Epithelial cell of proximal tubule (primary cell): ENCODE data around the gene HTRA3. TPM values are rescaled to one million over a fixed set of nuclear protein-coding genes. Genes with fewer than 3 reads are reported as not detected.

Source experiments
- DNase-seq: peaks from one replicate; pipeline ENCODE4 v3.0.0-alpha.2; 2011; ENCODE audit warnings: low read depth
- H3K4me3 ChIP-seq: 2 replicates; pipeline ENCODE4 v1.5.1; 2011; ENCODE audit warnings: low read depth, mild to moderate bottlenecking, low read length
- CTCF ChIP-seq: conservative IDR thresholded peaks from 2 replicates; pipeline ENCODE4 v1.5.1; 2012; ENCODE audit warnings: low read depth, mild to moderate bottlenecking, low read length
- total RNA-seq: library from RNA; depleted of rRNA; stranded (reverse); fragments of >200 nt; gene quantifications from 2 replicates; pipeline ENCODE4 v1.2.3, GENCODE V29; 2015

Gene HTRA3
- total RNA-seq, 1 donor from 2014 or later: 1.2 TPM

- DNase-seq: no peak
- TF ChIP-seq CTCF: no peak
- H3K4me3 ChIP-seq: no peak overlapping the region
Observed at GRCh38 chr4:8296491-8296890, 26.9 kb downstream of the HTRA3 start.

GRCh38 chr4:8297141-8297601, 27.6 kb downstream of the HTRA3 start:
- H3K4me3 ChIP-seq: no peak overlapping the region
- no peak for DNase-seq
- TF ChIP-seq CTCF: no peak

GRCh38 chr4:8297691-8298485, 28.3 kb downstream of the HTRA3 start:
- no peak overlapping the region for H3K4me3 ChIP-seq
- TF ChIP-seq CTCF: no peak
- no peak for DNase-seq

- no peak overlapping the region for H3K4me3 ChIP-seq
- TF ChIP-seq CTCF: no peak
Observed at GRCh38 chr4:8300832-8301231, 31.3 kb downstream of the HTRA3 start.

GRCh38 chr4:8301851-8302730, 32.5 kb downstream of the HTRA3 start:
- H3K4me3 ChIP-seq: no peak overlapping the region
- no peak for DNase-seq
- no peak for TF ChIP-seq CTCF

More at GRCh38 chr4:8300832-8301231, 31.3 kb downstream of the HTRA3 start:
- no peak for DNase-seq

GRCh38 chr4:8303081-8303480, 33.5 kb downstream of the HTRA3 start:
- H3K4me3 ChIP-seq: no peak overlapping the region
- DNase-seq: no peak
- no peak for TF ChIP-seq CTCF
